Ishikawa (cell line): ENCODE measurements around the gene SCN4A.

Experiments used
- CEBPB ChIP-seq: IDR thresholded peaks from 2 replicates; pipeline ENCODE4 v1.6.1; 2012
- CREB1 ChIP-seq: IDR thresholded peaks from 2 replicates; pipeline ENCODE4 v1.6.1; 2012; ENCODE audit warnings: low read depth
- EGR1 ChIP-seq: IDR thresholded peaks from 2 replicates; pipeline ENCODE4 v1.6.1; 2012
- EP300 ChIP-seq: IDR thresholded peaks from 2 replicates; pipeline ENCODE4 v1.6.1; 2012; ENCODE audit warnings: borderline replicate concordance
- MAX ChIP-seq: IDR thresholded peaks from 2 replicates; pipeline ENCODE4 v1.6.1; 2012
- NFIC ChIP-seq: IDR thresholded peaks from 2 replicates; pipeline ENCODE4 v1.6.1; 2012
- RAD21 ChIP-seq: IDR thresholded peaks from 2 replicates; pipeline ENCODE4 v1.6.1; 2012; ENCODE audit warnings: low read depth
- REST ChIP-seq: IDR thresholded peaks from 2 replicates; pipeline ENCODE4 v1.6.1; 2012; ENCODE audit warnings: low read depth, mild to moderate bottlenecking
- TAF1 ChIP-seq: IDR thresholded peaks from 2 replicates; pipeline ENCODE4 v1.6.1; 2012; ENCODE audit warnings: low read depth, mild to moderate bottlenecking
- YY1 ChIP-seq: IDR thresholded peaks from 2 replicates; pipeline ENCODE4 v1.6.1; 2012; ENCODE audit warnings: low read depth

- TF ChIP-seq RAD21 (no peak), EGR1 (no peak), NFIC (no peak), TAF1 (no peak), CEBPB (no peak), YY1 (no peak), REST (no peak), MAX (no peak), CREB1 (no peak), EP300 (no peak)
Measured at GRCh38 chr17:63975541-63976092, 2.9 kb upstream of the SCN4A start.
